ENCODE results near the gene ZACN. TPM values are rescaled to one million over a fixed set of nuclear protein-coding genes. Genes with fewer than 3 reads are reported as not detected.
A peak's percentile ranks its signal among the peaks of the same experiment; 100 is the strongest.

Gene ZACN
- total and polyA plus RNA-seq, 2 experiments from 2014 or later = 21.2 TPM; not detected in 1

DNA sequence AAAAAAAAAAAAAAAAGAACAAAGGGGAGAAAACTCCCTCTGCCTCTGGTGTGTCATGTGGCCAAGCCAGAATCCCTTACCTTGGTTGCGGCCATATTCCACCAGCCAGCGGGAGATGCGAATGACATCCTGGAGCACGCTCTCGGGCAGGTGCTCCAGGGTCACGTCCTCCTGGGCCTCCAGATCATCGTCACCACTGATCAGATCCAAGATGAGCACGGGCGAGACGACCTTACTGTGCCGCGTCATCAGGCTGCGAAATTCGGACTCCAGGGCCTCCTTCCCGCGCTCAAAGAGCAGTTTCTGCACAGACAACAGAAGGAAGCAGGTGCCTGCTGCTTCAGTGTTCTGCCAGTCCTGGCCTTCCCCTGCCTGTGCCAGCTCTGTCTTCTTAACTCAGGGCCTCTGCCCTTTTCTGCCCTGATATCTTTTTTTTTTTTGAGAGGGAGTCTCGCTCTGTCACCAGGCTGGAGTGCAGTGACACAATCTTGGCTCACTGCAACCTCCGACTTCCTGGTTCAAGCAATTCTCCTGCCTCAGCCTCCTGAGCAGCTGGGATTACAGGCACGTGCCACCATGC, 18.8 kb downstream of the ZACN start:
- Histone ChIP-seq H4K20me1 (ENCODE audit: insufficient read depth, poor library complexity, severe bottlenecking) (no peaks in the 10 kb centered on the region), H3K4me3 (no peak overlapping the region), H3K9me2 (replicated peaks; ENCODE audit: insufficient read depth) (no peaks in the 10 kb centered on the region), H3K27ac (no peak overlapping the region), H3K79me2 (peaks cover 15% of the 10 kb centered on the region), H3K9me3 (ENCODE audit: low read depth) (no peaks in the 10 kb centered on the region), H3K36me3 (replicated peaks; ENCODE audit: insufficient read depth, low read depth) (no peaks in the 10 kb centered on the region), H3K27me3 (no peaks in the 10 kb centered on the region), H3K4me2 (no peak overlapping the region), H3K4me1 (ENCODE audit: insufficient read depth) (peaks cover 8% of the 10 kb centered on the region), H2AFZ (no peak overlapping the region)
- TF ChIP-seq EZH2 (IDR thresholded peaks at IDR 0.05; ENCODE audit: borderline replicate concordance) (no peak), EZH2phosphoT487 (IDR thresholded peaks at IDR 0.05; ENCODE audit: low read depth, severe bottlenecking, unreplicated experiment) (no peak)
- TF ChIP-seq, protein P1, sequence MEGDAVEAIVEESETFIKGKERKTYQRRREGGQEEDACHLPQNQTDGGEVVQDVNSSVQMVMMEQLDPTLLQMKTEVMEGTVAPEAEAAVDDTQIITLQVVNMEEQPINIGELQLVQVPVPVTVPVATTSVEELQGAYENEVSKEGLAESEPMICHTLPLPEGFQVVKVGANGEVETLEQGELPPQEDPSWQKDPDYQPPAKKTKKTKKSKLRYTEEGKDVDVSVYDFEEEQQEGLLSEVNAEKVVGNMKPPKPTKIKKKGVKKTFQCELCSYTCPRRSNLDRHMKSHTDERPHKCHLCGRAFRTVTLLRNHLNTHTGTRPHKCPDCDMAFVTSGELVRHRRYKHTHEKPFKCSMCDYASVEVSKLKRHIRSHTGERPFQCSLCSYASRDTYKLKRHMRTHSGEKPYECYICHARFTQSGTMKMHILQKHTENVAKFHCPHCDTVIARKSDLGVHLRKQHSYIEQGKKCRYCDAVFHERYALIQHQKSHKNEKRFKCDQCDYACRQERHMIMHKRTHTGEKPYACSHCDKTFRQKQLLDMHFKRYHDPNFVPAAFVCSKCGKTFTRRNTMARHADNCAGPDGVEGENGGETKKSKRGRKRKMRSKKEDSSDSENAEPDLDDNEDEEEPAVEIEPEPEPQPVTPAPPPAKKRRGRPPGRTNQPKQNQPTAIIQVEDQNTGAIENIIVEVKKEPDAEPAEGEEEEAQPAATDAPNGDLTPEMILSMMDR (IDR thresholded peaks at IDR 0.05; ENCODE audit: poor library complexity) = no peak
- DNase-seq (ENCODE audit: low spot score) = no peak
- WGBS (ENCODE audit: low lambda C conversion rate, missing lambda C conversion rate) = 96% methylated on average over 19 of the region's 19 CpGs

DNA sequence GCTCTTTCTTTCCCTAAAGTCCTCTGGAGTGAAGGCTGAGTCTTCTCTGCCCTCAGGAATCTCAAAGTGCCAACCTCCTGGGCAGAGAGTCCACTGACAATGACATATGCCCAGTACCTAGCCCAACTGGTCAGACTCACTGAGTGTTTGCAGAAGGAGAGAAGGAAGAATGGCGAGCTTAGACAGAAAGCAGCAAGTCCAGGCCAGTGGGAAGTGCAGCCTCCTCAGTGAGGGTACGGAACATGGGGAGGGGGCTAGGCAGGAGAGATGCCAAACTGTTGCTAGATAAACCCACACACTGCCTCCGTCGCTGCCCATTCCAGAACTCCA, 23.9 kb downstream of the ZACN start:
- Histone ChIP-seq H3K4me2 (peak overlapping the region; percentile 81), H3K79me2 (peaks cover 18% of the 10 kb centered on the region), H3K4me1 (ENCODE audit: insufficient read depth) (peaks cover 26% of the 10 kb centered on the region), H3K4me3 (peak overlapping the region; percentile 63), H3K27ac (peak overlapping the region; percentile 81), H3K27me3 (no peaks in the 10 kb centered on the region), H3K9me2 (replicated peaks; ENCODE audit: insufficient read depth) (no peaks in the 10 kb centered on the region), H2AFZ (peak overlapping the region; percentile 46), H4K20me1 (ENCODE audit: insufficient read depth, poor library complexity, severe bottlenecking) (no peaks in the 10 kb centered on the region), H3K9me3 (ENCODE audit: low read depth) (no peaks in the 10 kb centered on the region), H3K36me3 (replicated peaks; ENCODE audit: insufficient read depth, low read depth) (no peaks in the 10 kb centered on the region)
- no peak for TF ChIP-seq EZH2phosphoT487 (IDR thresholded peaks at IDR 0.05; ENCODE audit: low read depth, severe bottlenecking, unreplicated experiment)
- TF ChIP-seq, protein P1 (IDR thresholded peaks at IDR 0.05; ENCODE audit: poor library complexity) = no peak
- no peak for TF ChIP-seq EZH2 (IDR thresholded peaks at IDR 0.05; ENCODE audit: borderline replicate concordance)
- DNase-seq (ENCODE audit: low spot score) = no peak
- 2% methylated on average over 4 of the region's 4 CpGs for WGBS (ENCODE audit: low lambda C conversion rate, missing lambda C conversion rate)

DNA sequence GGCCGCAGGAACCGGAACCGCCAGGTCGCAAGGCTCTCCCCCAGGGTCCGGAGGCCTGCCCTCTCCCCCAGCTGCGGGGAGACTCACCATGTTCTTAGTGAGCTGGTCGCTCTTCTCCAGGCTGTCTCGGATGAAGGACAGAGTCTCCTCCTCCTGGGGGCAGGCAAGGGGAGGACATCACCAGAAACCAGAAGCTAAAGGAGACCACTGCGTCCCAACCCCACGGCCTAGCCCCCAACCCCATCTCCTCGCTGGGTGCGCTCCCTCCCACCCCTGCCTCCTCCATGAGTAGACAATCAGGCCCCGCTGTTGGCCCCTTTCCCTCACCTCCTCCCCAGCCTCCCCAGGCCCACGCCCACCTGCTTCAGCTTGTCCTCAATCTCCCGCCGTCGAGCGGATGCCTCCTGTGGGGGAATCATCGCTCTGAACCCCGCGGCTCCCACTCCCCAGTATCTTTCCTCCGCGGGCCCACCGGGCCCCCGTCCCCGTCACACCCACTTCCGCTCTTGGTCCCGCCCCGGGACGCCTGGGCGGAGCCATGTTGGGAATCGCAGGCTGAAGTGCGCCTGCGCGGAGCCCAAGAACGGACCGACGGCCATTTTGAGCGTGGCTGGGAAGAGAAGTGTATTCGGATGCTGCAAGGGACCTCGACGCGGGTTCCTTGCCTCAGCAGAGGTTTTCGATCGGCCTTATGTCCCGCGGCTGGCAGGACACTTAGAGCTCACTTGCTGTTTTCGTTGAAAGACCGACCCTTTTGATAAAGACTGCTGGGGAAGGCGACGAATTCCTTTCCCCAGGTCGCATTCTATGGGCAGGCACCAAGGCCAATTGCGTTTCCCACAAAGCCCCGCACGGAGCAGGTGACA, 24.5 kb downstream of the ZACN start, which contains the start of gene EXOC7:
EXOC7 (minus strand) TSS at position 514 of the 866 bp plus-strand sequence; CDS start at position 419, 95 bp downstream.
- Histone ChIP-seq H3K9me2 (replicated peaks; ENCODE audit: insufficient read depth) (no peaks in the 10 kb centered on the region), H3K27ac (peak within 1 kb of the TSS; percentile 81), H3K4me2 (peak within 1 kb of the TSS; percentile 81), H3K4me1 (ENCODE audit: insufficient read depth) (peaks cover 26% of the 10 kb centered on the region), H3K4me3 (peak within 1 kb of the TSS; percentile 63), H3K79me2 (peaks cover 18% of the 10 kb centered on the region), H2AFZ (peak within 1 kb of the TSS; percentile 92), H3K36me3 (replicated peaks; ENCODE audit: insufficient read depth, low read depth) (no peaks in the 10 kb centered on the region), H4K20me1 (ENCODE audit: insufficient read depth, poor library complexity, severe bottlenecking) (no peaks in the 10 kb centered on the region), H3K9me3 (ENCODE audit: low read depth) (no peaks in the 10 kb centered on the region), H3K27me3 (no peaks in the 10 kb centered on the region)
- WGBS (ENCODE audit: low lambda C conversion rate, missing lambda C conversion rate) = 11% methylated on average over 40 of the region's 55 CpGs
- DNase-seq (ENCODE audit: low spot score) = peak; percentile 98
- TF ChIP-seq EZH2phosphoT487 (IDR thresholded peaks at IDR 0.05; ENCODE audit: low read depth, severe bottlenecking, unreplicated experiment) (no peak), EZH2 (IDR thresholded peaks at IDR 0.05; ENCODE audit: borderline replicate concordance) (no peak)
- TF ChIP-seq, protein P1 (IDR thresholded peaks at IDR 0.05; ENCODE audit: poor library complexity) = no peak

Measured in hepatocyte (in vitro differentiated cells).